ENCODE measurements around the gene EIF2B5.

GRCh38 chr3:184149123-184149522 lies 14.0 kb downstream of the EIF2B5 start:
- TF ChIP-seq, protein P1, sequence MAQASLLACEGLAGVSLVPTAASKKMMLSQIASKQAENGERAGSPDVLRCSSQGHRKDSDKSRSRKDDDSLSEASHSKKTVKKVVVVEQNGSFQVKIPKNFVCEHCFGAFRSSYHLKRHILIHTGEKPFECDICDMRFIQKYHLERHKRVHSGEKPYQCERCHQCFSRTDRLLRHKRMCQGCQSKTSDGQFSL (CRISPR knock-in tag; IDR thresholded peaks at IDR 0.05) = no peak
- TF ChIP-seq, protein P1 (tag; IDR thresholded peaks at IDR 0.05) = no peak
- TF ChIP-seq REST (IDR thresholded peaks at IDR 0.05; ENCODE audit: borderline replicate concordance) = no peak
- no peak for TF ChIP-seq REST (CRISPR knock-in tag; IDR thresholded peaks at IDR 0.05; ENCODE audit: low read depth)
- TF ChIP-seq RCOR1 (IDR thresholded peaks at IDR 0.05; ENCODE audit: borderline replicate concordance in 1 of 2, low read depth in 2 of 2, low read length in 2 of 2) = no peak
- TF ChIP-seq TCF3 (CRISPR knock-in tag; IDR thresholded peaks at IDR 0.05) = no peak
- TF ChIP-seq, protein P2, sequence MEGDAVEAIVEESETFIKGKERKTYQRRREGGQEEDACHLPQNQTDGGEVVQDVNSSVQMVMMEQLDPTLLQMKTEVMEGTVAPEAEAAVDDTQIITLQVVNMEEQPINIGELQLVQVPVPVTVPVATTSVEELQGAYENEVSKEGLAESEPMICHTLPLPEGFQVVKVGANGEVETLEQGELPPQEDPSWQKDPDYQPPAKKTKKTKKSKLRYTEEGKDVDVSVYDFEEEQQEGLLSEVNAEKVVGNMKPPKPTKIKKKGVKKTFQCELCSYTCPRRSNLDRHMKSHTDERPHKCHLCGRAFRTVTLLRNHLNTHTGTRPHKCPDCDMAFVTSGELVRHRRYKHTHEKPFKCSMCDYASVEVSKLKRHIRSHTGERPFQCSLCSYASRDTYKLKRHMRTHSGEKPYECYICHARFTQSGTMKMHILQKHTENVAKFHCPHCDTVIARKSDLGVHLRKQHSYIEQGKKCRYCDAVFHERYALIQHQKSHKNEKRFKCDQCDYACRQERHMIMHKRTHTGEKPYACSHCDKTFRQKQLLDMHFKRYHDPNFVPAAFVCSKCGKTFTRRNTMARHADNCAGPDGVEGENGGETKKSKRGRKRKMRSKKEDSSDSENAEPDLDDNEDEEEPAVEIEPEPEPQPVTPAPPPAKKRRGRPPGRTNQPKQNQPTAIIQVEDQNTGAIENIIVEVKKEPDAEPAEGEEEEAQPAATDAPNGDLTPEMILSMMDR (IDR thresholded peaks at IDR 0.05 in 2 of 3, conservative IDR thresholded peaks at IDR 0.05 in 1 of 3; ENCODE audit: insufficient read depth in 2 of 3, low read depth in 1 of 3, low read length in 3 of 3) = no peak
- TF ChIP-seq ZNF592 (IDR thresholded peaks at IDR 0.05) = no peak
